ENCODE measurements around the gene PRKCH. TPM values are rescaled to one million over a fixed set of nuclear protein-coding genes. Genes with fewer than 3 reads are reported as not detected.

The PRKCH gene
- total and polyA plus RNA-seq, 2 of the 13 experiments (the other 11 are each of a cell fraction or from before 2014, with no cell fraction given), result 0.48 to 1.3 TPM

DNA sequence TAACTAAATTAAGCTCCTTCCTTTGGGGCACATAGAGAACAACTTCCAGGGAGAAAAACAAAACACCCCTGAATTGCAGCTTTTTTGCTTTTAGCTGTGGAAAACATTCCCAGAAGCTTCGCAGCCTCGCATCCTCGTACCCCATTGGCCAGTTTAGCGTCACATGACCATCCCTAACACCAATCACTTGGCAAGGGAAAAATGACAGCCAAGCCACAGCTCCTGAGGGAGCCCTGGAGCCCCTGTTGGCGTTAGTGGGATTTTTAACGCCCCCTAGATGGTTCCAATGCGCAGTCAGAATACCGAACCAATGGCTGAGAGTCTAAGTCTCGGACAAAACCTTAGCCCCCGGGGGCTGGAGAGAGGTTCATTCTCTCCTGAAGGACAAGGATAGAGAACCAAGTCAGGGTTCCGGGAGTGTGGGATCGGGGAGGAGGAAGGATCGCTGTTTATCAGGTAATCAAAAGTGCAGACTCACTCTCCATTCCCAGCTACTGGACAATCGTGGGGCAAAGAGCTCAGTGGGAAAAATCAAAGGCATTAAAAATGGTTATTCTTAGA lies 238.3 kb downstream of the PRKCH start (continued):
- no peak; the same call in 1 of the 2 replicates for TF ChIP-seq ZNF891 (CRISPR knock-in tag; IDR thresholded peaks at IDR 0.05)
- TF ChIP-seq PHB2 (IDR thresholded peaks at IDR 0.05; ENCODE audit: partially characterized antibody), result no peak
- no peak for TF ChIP-seq TFDP2 (CRISPR knock-in tag; IDR thresholded peaks at IDR 0.05)
- TF ChIP-seq ZC3H4 (CRISPR knock-in tag; IDR thresholded peaks at IDR 0.05; ENCODE audit: borderline replicate concordance), result no peak; the same call in 1 of the 2 replicates
- TF ChIP-seq ELK4 (CRISPR knock-in tag; IDR thresholded peaks at IDR 0.05; ENCODE audit: borderline replicate concordance), result no peak
- TF ChIP-seq HOXA3 (CRISPR knock-in tag; IDR thresholded peaks at IDR 0.05), result no peak; the same call in 1 of the 2 replicates
- TF ChIP-seq, protein P1, sequence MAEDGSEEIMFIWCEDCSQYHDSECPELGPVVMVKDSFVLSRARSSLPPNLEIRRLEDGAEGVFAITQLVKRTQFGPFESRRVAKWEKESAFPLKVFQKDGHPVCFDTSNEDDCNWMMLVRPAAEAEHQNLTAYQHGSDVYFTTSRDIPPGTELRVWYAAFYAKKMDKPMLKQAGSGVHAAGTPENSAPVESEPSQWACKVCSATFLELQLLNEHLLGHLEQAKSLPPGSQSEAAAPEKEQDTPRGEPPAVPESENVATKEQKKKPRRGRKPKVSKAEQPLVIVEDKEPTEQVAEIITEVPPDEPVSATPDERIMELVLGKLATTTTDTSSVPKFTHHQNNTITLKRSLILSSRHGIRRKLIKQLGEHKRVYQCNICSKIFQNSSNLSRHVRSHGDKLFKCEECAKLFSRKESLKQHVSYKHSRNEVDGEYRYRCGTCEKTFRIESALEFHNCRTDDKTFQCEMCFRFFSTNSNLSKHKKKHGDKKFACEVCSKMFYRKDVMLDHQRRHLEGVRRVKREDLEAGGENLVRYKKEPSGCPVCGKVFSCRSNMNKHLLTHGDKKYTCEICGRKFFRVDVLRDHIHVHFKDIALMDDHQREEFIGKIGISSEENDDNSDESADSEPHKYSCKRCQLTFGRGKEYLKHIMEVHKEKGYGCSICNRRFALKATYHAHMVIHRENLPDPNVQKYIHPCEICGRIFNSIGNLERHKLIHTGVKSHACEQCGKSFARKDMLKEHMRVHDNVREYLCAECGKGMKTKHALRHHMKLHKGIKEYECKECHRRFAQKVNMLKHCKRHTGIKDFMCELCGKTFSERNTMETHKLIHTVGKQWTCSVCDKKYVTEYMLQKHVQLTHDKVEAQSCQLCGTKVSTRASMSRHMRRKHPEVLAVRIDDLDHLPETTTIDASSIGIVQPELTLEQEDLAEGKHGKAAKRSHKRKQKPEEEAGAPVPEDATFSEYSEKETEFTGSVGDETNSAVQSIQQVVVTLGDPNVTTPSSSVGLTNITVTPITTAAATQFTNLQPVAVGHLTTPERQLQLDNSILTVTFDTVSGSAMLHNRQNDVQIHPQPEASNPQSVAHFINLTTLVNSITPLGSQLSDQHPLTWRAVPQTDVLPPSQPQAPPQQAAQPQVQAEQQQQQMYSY (CRISPR knock-in tag; IDR thresholded peaks at IDR 0.05), result no peak
- no peak for TF ChIP-seq EHMT2 (IDR thresholded peaks at IDR 0.05; ENCODE audit: borderline replicate concordance, low read depth, low read length)
- no peak for TF ChIP-seq BHLHE40 (IDR thresholded peaks at IDR 0.05; ENCODE audit: low read length)
- no peak; the same call in 1 of the 2 replicates for TF ChIP-seq ZNF552 (CRISPR knock-in tag; IDR thresholded peaks at IDR 0.05; ENCODE audit: borderline replicate concordance)
- TF ChIP-seq ZNF572 (CRISPR knock-in tag; IDR thresholded peaks at IDR 0.05), result no peak
- TF ChIP-seq SRSF1 (optimal IDR thresholded peaks at IDR 0.05; ENCODE audit: low read depth, low read length), result no peak
- no peak for TF ChIP-seq PBX3 (CRISPR knock-in tag; IDR thresholded peaks at IDR 0.05; ENCODE audit: borderline replicate concordance)
- TF ChIP-seq ZNF136 (CRISPR knock-in tag; IDR thresholded peaks at IDR 0.05; ENCODE audit: low read depth), result no peak
- TF ChIP-seq ZNF281 (CRISPR knock-in tag; IDR thresholded peaks at IDR 0.05; ENCODE audit: borderline replicate concordance), result no peak
- TF ChIP-seq ZNF607 (CRISPR knock-in tag; IDR thresholded peaks at IDR 0.05; ENCODE audit: borderline replicate concordance), result no peak
- TF ChIP-seq HHEX (CRISPR knock-in tag; IDR thresholded peaks at IDR 0.05), result no peak
- peak; percentile 15; the same call in 1 of the 2 replicates for TF ChIP-seq ERF (CRISPR knock-in tag; IDR thresholded peaks at IDR 0.05)
- no peak for TF ChIP-seq MAFF (IDR thresholded peaks at IDR 0.05; ENCODE audit: low read depth, low read length)
- no peak for TF ChIP-seq NRL (CRISPR knock-in tag; IDR thresholded peaks at IDR 0.05; ENCODE audit: borderline replicate concordance)
